GM20000 (cell line): ENCODE measurements around the gene SLC20A1.

Experiments used
- DNase-seq: peaks from one replicate; pipeline ENCODE4 v3.0.0; 2012; ENCODE audit warnings: low spot score
- CTCF ChIP-seq: IDR thresholded peaks from 2 replicates; pipeline ENCODE4 v1.5.1; 2012; ENCODE audit warnings: mild to moderate bottlenecking, control low read depth; ENCODE audit errors: extremely low read depth, missing control alignments

The SLC20A1 gene

GRCh38 chr2:112618383-112618782 lies 27.4 kb upstream of the SLC20A1 start:
- no peak for TF ChIP-seq CTCF
- DNase-seq: no peak

GRCh38 chr2:112621790-112622527 lies 23.8 kb upstream of the SLC20A1 start:
- DNase-seq: no peak
- no peak for TF ChIP-seq CTCF

- DNase-seq: no peak
- TF ChIP-seq CTCF: no peak
Observed at GRCh38 chr2:112622528-112622849, 23.2 kb upstream of the SLC20A1 start.

- TF ChIP-seq CTCF: no peak
- peak; percentile 40 for DNase-seq
Observed at GRCh38 chr2:112623913-112624777, 21.6 kb upstream of the SLC20A1 start.

GRCh38 chr2:112625474-112626114 lies 20.1 kb upstream of the SLC20A1 start:
- no peak for DNase-seq
- no peak for TF ChIP-seq CTCF

- peak; percentile 65 for DNase-seq
- peak; percentile 88 for TF ChIP-seq CTCF
Observed at GRCh38 chr2:112626604-112627059, 19.1 kb upstream of the SLC20A1 start.
